Measurements from ENCODE around the gene KCNG2. TPM values are rescaled to one million over a fixed set of nuclear protein-coding genes. Genes with fewer than 3 reads are reported as not detected.

KCNG2 gene
- total RNA-seq, 2 experiments from 2014 or later: not detected

- Histone ChIP-seq H3K4me1 (ENCODE audit: insufficient read depth, low read length, poor library complexity, severe bottlenecking) (no peaks in the 10 kb centered on the region), H3K4me2 (ENCODE audit: low read length) (no peak overlapping the region), H3K79me2 (ENCODE audit: insufficient read depth, low read depth, low read length) (no peaks in the 10 kb centered on the region), H3K9me2 (ENCODE audit: insufficient read depth, low read length) (no peaks in the 10 kb centered on the region), H4K20me1 (ENCODE audit: insufficient read depth, low read length) (no peaks in the 10 kb centered on the region), H3K9me3 (ENCODE audit: low read length) (no peaks in the 10 kb centered on the region), H2AFZ (ENCODE audit: low read length) (no peak overlapping the region), H3K27ac (ENCODE audit: low read depth, low read length, poor library complexity, severe bottlenecking) (no peak overlapping the region), H3K36me3 (ENCODE audit: insufficient read depth, low read length) (no peaks in the 10 kb centered on the region), H3K4me3 (ENCODE audit: low read depth, low read length, poor library complexity, severe bottlenecking) (no peak overlapping the region)
- ChIA-PET CTCF (ENCODE audit: unreplicated experiment) (interaction anchor here (0.7 kb wide), 1 partner anchor 21 kb away, joined by 3 read pairs; no protein-coding TSS in a partner anchor), POLR2A (no interaction called here)
- no peak for TF ChIP-seq CTCF (conservative IDR thresholded peaks at IDR 0.05; ENCODE audit: low read length)
- TF ChIP-seq EZH2phosphoT487 (IDR thresholded peaks at IDR 0.05; ENCODE audit: borderline replicate concordance, low read depth, low read length): no peak
- no TSS peak for BruUV-seq (replicated peaks)
- DNase-seq (ENCODE audit: low spot score): no peak
- intact Hi-C loops (cut with micrococcal nuclease; ENCODE audit: unreplicated experiment): no loop called here
Observed at GRCh38 chr18:79841936-79842335, 44.2 kb downstream of the KCNG2 start.

- H3K4me2 ChIP-seq (ENCODE audit: low read length): no peak overlapping the region
- H3K4me3 ChIP-seq (ENCODE audit: low read depth, low read length, poor library complexity, severe bottlenecking): no peak overlapping the region
- H3K4me1 ChIP-seq (ENCODE audit: insufficient read depth, low read length, poor library complexity, severe bottlenecking): no peaks in the 10 kb centered on the region
- no peaks in the 10 kb centered on the region for H3K9me3 ChIP-seq (ENCODE audit: low read length)
- no peaks in the 10 kb centered on the region for H3K9me2 ChIP-seq (ENCODE audit: insufficient read depth, low read length)
- ChIA-PET POLR2A (no interaction called here), CTCF (ENCODE audit: unreplicated experiment) (no interaction called here)
- no peaks in the 10 kb centered on the region for H4K20me1 ChIP-seq (ENCODE audit: insufficient read depth, low read length)
- no peaks in the 10 kb centered on the region for H3K79me2 ChIP-seq (ENCODE audit: insufficient read depth, low read depth, low read length)
- no peak for TF ChIP-seq CTCF (conservative IDR thresholded peaks at IDR 0.05; ENCODE audit: low read length)
- TF ChIP-seq EZH2phosphoT487 (IDR thresholded peaks at IDR 0.05; ENCODE audit: borderline replicate concordance, low read depth, low read length): no peak
- BruUV-seq (replicated peaks): no TSS peak
- no peaks in the 10 kb centered on the region for H3K36me3 ChIP-seq (ENCODE audit: insufficient read depth, low read length)
- H2AFZ ChIP-seq (ENCODE audit: low read length): no peak overlapping the region
- H3K27ac ChIP-seq (ENCODE audit: low read depth, low read length, poor library complexity, severe bottlenecking): no peak overlapping the region
- DNase-seq (ENCODE audit: low spot score): no peak
- intact Hi-C loops (cut with micrococcal nuclease; ENCODE audit: unreplicated experiment): no loop called here
Observed at GRCh38 chr18:79844999-79845563, 47.3 kb downstream of the KCNG2 start.

GRCh38 chr18:79846936-79847557, 49.3 kb downstream of the KCNG2 start:
- H3K9me2 ChIP-seq (ENCODE audit: insufficient read depth, low read length): no peaks in the 10 kb centered on the region
- no peak overlapping the region for H2AFZ ChIP-seq (ENCODE audit: low read length)
- no TSS peak for BruUV-seq (replicated peaks)
- no peaks in the 10 kb centered on the region for H3K9me3 ChIP-seq (ENCODE audit: low read length)
- intact Hi-C loops (cut with micrococcal nuclease; ENCODE audit: unreplicated experiment): no loop called here
- no peaks in the 10 kb centered on the region for H3K79me2 ChIP-seq (ENCODE audit: insufficient read depth, low read depth, low read length)
- H3K4me2 ChIP-seq (ENCODE audit: low read length): no peak overlapping the region
- CTCF ChIA-PET (ENCODE audit: unreplicated experiment): no interaction called here
- H3K4me1 ChIP-seq (ENCODE audit: insufficient read depth, low read length, poor library complexity, severe bottlenecking): no peaks in the 10 kb centered on the region
- H3K36me3 ChIP-seq (ENCODE audit: insufficient read depth, low read length): no peaks in the 10 kb centered on the region
- no peaks in the 10 kb centered on the region for H4K20me1 ChIP-seq (ENCODE audit: insufficient read depth, low read length)
- no peak overlapping the region for H3K4me3 ChIP-seq (ENCODE audit: low read depth, low read length, poor library complexity, severe bottlenecking)
- POLR2A ChIA-PET: interaction anchor here (0.7 kb wide), 1 partner anchor 12 kb away, joined by 3 read pairs; no protein-coding TSS in a partner anchor
- DNase-seq (ENCODE audit: low spot score): no peak
- H3K27ac ChIP-seq (ENCODE audit: low read depth, low read length, poor library complexity, severe bottlenecking): no peak overlapping the region
- TF ChIP-seq EZH2phosphoT487 (IDR thresholded peaks at IDR 0.05; ENCODE audit: borderline replicate concordance, low read depth, low read length) (no peak), CTCF (conservative IDR thresholded peaks at IDR 0.05; ENCODE audit: low read length) (no peak)

Measured in OCI-LY7 (cell line).